SW 1271 (cell line): Measurements from ENCODE around the gene KLHL29.

ENCODE experiments used
- DNase-seq, 2 experiments: peaks; one replicate each; lab custom pipeline; 2025; lab: John Stamatoyannopoulos, UW

KLHL29 gene

GRCh38 chr2:23449413-23449812 is 64.4 kb downstream of the KLHL29 start:
- DNase-seq, result no peak

DNA sequence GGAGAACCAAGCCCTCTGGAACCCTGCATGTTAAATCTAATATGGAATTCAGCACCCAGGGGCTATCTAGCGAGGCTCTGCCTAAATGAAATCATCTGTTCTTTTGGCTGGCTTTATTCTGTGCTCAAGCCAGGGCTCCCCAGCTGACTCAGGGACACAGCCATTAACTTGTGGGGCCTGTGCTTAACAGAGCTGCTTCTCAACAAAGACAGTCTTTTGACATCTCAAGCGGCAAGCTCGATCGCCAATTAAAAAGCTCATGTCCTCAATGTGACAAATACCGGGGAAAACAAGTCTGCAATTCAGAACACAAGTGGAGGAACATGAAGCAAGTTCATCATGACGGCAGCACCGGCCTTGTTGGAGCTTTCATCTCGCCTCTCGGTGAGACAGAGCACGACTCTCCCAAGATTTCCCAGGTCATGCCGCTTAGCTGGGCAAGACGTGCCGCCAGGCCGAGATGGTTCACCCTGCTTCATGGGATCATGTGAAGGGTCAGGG is 64.9 kb downstream of the KLHL29 start:
- DNase-seq, result no peak

- DNase-seq, result no peak
Measured at GRCh38 chr2:23452372-23452771, 67.4 kb downstream of the KLHL29 start.

DNA sequence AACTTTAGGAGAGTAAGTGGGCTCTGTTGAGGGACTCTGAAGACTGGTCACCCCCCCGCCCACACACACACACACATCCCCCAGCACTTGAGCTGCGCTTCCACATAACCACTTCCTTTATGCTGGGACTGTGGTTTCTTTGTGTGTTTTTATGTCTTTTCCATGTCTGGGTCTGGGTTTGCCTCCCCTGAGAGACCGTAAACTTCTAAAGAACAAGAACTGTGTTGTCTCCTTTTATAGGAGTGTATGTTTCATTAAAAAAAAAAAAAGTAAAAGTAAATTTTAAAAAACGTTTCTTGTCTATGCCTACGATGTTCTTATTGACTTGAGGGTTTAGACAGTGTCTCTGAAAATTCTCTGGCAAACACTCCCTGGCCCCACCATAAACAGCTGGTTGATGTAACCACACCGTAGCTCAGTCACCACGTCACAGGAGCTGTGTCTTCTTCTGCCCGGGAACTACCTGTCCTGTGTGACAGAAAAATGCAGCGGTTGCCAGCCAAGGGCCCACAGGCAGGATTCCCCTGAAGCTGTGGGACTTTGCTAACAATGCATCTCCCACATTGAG is 68.0 kb downstream of the KLHL29 start:
- DNase-seq, result no peak

GRCh38 chr2:23453432-23453831 is 68.5 kb downstream of the KLHL29 start:
- DNase-seq, result no peak

DNA sequence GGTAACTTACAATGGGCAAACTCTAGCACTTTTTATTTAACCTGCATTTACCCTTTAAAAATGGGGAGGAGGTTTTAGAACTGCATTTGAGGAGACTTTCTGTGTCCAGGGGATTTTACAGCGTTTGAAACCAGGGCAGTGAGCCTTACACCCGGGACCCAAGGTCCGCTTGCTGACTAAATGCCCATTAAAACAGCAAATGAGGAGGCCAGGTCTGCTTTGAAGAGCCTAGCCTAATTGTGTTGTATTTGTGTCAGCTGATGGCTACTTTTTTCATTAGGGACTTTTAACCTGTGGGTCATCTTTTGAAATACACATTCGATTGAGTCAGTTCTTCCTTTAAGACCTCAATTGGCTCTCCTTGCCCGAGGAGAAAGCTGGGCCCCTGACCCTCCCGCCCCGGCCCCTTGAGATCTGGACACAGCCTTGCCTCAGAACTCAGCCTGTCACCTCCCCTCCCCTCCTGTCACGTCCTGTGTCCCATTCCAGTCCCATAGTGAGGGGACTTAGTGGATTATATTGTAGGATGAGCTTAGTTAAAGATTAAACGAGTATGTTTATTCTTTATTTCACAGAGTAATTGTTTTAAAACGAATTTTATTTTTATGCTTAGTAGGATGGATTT is 69.0 kb downstream of the KLHL29 start:
- DNase-seq, result no peak

- DNase-seq, result no peak
Measured at GRCh38 chr2:23454501-23455120, 69.6 kb downstream of the KLHL29 start.

DNA sequence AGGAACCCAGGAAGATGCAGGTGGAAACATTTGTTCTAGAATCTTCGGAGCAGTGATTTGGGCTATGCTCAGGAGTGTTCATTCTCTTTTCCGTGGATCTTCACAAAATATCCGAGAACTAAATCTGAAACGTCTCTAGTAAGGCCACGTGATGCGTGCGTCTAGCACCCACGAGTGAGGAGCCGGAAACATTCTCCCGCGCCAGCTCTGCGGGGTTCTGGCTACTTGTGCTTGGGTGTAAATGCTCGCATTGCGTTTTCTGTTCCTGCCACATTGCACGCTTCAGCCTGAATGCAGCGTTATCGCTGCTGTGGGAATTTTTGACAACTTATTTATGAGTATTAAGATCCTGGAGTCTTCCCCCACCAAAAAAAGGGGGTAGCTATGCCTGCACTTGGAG is 71.4 kb downstream of the KLHL29 start:
- DNase-seq, result no peak

DNA sequence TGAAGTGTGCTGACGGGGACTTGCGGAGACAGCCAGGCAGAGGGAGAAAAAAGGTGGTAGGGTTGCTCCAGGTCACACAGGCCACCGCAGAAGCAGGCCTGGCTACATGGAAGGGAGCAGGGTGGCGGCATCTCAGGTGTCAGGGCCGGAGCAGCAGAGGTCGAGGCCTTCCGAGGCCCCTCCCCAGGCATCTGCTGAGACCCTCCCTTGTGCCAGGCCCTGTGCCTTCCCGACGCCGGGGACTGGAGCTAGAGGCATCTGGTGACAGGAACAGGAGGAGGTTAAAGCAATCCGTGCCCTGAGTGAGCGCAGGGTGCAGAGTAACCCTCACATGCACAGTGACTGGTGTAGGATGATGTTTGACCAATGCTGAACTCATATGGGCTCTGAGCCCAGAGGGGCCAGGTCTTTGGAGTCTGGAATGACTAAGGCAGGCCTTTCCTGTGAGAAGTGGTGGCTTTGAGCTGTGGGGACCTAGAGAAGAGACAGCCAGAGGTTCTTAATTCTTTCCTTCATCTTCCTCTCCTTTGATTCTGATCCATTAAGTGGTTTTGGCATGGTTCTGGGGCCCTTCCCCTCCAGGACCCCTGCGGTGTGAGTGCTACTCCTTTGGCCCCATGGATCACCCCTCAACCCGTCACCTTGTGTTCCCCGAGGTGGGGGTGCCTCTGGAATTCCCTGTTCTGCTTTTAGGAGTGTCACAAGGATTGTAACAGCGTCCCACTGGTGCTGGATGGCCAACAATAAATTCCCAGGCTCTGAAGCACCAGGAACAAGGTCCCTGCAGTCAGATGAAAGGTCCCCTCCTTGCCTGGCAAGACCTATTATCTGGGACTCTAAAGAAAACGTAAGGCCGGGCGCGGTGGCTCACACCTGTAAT is 72.1 kb downstream of the KLHL29 start:
- DNase-seq, result no peak

DNA sequence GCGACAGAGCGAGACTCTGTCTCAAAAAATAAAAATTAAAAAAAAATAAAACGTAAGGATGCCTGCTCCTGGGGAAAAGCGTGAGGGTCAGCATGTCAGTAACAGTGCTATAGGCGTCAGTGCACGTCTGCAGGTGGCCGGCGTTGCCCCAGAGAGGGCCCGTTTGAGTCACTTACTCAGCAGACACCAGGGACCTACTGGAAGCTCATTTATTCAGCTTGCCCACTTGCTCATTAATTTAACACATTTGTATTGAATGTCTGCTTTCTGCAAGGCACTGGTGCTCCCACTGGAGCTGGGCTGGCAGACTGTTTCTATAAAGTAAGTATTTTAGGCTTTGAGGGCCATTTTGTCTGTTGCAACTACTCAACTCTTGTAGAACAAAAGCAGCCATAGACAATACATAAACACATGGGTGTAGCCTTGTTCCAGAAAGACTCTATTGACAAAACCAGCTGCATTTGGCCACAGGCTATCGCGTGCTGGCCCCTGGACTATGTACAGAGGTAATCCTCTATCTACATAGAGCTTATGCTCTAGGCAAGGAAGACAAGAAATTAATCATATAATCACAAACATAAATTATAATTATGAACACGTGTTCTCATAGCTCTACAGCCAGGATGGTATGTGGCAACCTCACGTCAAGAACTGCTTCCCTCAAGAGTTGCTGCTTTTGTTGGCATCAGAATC is 73.2 kb downstream of the KLHL29 start:
- no peak for DNase-seq

- no peak for DNase-seq
Measured at GRCh38 chr2:23459032-23459431, 74.1 kb downstream of the KLHL29 start.

DNA sequence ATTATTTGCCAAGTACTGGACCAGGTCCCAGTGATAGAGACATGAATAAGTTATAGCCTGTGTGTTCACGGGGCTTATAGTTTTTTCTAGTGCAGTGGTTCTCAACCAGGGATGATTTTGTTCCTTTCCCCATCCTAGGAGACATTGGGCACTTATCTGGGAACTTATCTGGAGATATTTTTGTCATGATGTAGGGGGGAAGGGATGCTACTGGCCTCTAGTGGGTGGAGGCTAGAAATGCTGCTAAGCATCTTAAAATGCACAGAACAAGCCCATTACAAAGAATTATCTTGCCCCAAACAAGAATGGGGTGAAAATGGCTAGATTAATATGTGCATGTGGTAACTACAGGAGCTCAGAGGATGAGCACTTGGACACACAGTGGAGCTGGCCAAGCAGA is 75.2 kb downstream of the KLHL29 start:
- DNase-seq, result peak in 1 of 2 experiments; percentile 33

DNA sequence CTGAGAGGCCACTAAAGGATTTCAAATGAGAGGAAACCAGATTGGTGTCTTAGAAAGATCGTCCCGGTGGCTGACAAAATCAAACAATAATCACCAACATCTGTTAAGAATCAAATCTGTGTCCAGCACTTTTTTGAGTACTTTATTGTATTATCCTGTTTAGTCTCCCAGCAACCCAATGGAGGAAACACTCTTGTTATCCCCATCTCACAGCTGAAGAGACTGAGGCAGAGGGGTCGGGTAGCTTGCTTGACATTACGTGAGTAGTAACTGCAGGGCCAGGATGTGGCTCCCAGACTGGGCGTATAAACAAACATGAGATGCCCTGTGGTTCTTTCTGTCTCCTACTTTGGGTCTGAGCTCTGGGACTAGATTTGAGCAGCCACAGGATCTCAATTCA is 76.0 kb downstream of the KLHL29 start:
- DNase-seq, result no peak

- no peak for DNase-seq
Measured at GRCh38 chr2:23464156-23464555, 79.2 kb downstream of the KLHL29 start.

GRCh38 chr2:23464905-23465537 is 80.0 kb downstream of the KLHL29 start:
- DNase-seq, result no peak

GRCh38 chr2:23465936-23466335 is 81.0 kb downstream of the KLHL29 start:
- no peak for DNase-seq

DNA sequence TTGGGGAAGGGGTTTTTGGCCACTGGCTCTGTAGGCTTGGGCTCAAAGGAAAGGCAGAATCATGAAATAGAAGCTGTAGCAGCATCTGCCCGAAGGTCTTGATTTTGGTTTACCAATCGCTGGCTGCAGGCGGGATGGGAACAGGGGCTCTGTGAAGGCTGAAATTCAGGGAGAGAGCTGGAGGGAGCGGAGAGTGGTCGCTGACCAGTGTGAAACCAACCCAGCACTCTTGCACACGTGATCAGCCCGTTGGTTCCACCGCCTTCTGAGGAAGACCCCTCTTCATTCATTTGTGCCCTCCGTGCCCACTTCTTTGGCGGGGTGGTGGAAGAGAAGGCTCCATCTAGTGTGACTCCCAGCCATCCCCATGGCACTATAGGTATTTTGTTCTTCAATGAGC is 82.6 kb downstream of the KLHL29 start:
- DNase-seq, result no peak

DNA sequence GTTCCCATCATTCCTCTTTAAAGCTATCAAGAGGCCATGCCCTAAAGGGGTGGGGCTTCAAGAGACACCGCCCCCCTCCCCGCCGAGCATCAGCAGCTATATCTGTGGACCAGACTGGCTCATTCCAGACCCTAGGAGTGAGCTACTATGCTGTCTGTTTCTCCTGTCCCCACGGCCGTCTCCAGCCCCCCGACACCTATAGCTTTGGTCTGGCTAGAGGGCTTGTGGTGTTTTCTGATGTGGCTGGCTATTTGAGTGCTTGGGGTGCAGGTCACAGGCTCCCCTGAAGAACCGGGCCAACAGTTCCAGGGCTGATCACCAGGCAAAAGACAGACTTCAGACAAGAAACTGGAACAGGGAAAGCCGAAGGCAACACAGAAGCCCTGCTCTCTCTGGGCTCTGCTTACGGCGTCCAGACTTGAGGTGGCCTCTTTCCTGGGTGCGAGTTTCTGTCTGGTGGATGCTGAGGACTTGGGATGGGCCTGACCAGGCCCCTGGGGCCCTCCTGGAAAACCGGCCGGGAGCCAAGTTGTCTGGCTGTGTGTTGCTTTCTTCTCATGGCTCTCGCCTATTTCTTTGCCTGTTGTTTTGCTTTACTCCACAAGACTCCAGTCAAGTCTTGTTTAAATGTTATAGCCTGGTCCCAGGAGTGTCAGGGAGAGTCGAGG is 83.6 kb downstream of the KLHL29 start:
- DNase-seq, result no peak

- DNase-seq, result no peak
Measured at GRCh38 chr2:23469142-23469540, 84.2 kb downstream of the KLHL29 start.

GRCh38 chr2:23475036-23475435 is 90.1 kb downstream of the KLHL29 start:
- DNase-seq, result no peak

- no peak for DNase-seq
Measured at GRCh38 chr2:23475473-23475872, 90.5 kb downstream of the KLHL29 start.
